H1 (cell line): ENCODE measurements around the gene DRC7. TPM values are rescaled to one million over a fixed set of nuclear protein-coding genes. Genes with fewer than 3 reads are reported as not detected.

Experiments
- CTCF ChIA-PET: fragments of 300-600 bp; sonication (Branson Sonifier 250); formaldehyde crosslinking; loops from one replicate; lab custom pipeline; 2021; ENCODE audit not compliant: partially characterized antibody; lab: Charles Lee
- POLR2A ChIA-PET: fragments of 300-600 bp; sonication (Branson Sonifier 250); formaldehyde crosslinking; loops from one replicate; lab custom pipeline; 2021; ENCODE audit warnings: inconsistent platforms; ENCODE audit not compliant: partially characterized antibody; lab: Charles Lee
- DNase-seq, 2 experiments: peaks; one replicate each; pipeline versions ENCODE4 v3.0.0 to v3.0.0-alpha.2; 2010 to 2022; ENCODE audit warnings: low spot score in 2 of 2, low read depth in 1 of 2, mixed read lengths in 1 of 2
- FAIRE-seq: peaks from 2 replicates; lab custom pipeline; 2011; peaks lifted over from hg19 to GRCh38; lab: Jason Lieb, UNC
- H2AFZ ChIP-seq: 2 replicates; pipeline ENCODE4 v1.8.1; 2012; ENCODE audit warnings: low read length, inconsistent platforms
- H2AK5ac ChIP-seq: 2 replicates; pipeline ENCODE4 v1.6.1; 2013; ENCODE audit warnings: low read depth, low read length
- H2BK120ac ChIP-seq: replicated peaks from 2 replicates; pipeline ENCODE3; 2013; ENCODE audit warnings: low read depth, low read length, inconsistent platforms
- H2BK12ac ChIP-seq: 2 replicates; pipeline ENCODE4 v1.6.1; 2013; ENCODE audit warnings: low read depth, low read length
- H2BK15ac ChIP-seq: 2 replicates; pipeline ENCODE4 v1.6.1; 2013; ENCODE audit warnings: low read length
- H2BK20ac ChIP-seq: 2 replicates; pipeline ENCODE4 v1.6.1; 2013; ENCODE audit warnings: low read length
- H2BK5ac ChIP-seq: 2 replicates; pipeline ENCODE4 v1.6.1; 2013; ENCODE audit warnings: low read depth, low read length
- H3K14ac ChIP-seq: 2 replicates; pipeline ENCODE4 v1.6.1; 2013; ENCODE audit warnings: inconsistent platforms; ENCODE audit not compliant: insufficient read length
- H3K18ac ChIP-seq: 2 replicates; pipeline ENCODE4 v1.6.1; 2013; ENCODE audit warnings: low read length; ENCODE audit errors: extremely low read depth
- H3K23ac ChIP-seq: 2 replicates; pipeline ENCODE4 v1.6.1; 2013; ENCODE audit warnings: inconsistent platforms; ENCODE audit not compliant: insufficient read length
- H3K23me2 ChIP-seq: 2 replicates; pipeline ENCODE4 v1.6.1; 2013; ENCODE audit warnings: low read depth, low read length
- H3K27ac ChIP-seq: 2 replicates; pipeline ENCODE4 v1.6.1; 2011; ENCODE audit warnings: low read depth, low read length, inconsistent platforms
- H3K27me3 ChIP-seq, 4 experiments: replicated peaks in 1 of 4; 1 replicate in 1 of 4; 2 replicates in 3 of 4; pipeline versions ENCODE4 v1.6.1 to v1.8.1; 2011 to 2013; ENCODE audit warnings: low read length in 3 of 4, mild to moderate bottlenecking in 3 of 4, inconsistent platforms in 2 of 4, mixed read lengths in 2 of 4, moderate library complexity in 1 of 4; ENCODE audit not compliant: control insufficient read depth in 3 of 4, insufficient read depth in 3 of 4; ENCODE audit errors: extremely low read depth in 1 of 4
- H3K36me3 ChIP-seq, 4 experiments: 2 replicates each; pipeline versions ENCODE4 v1.6.1 to v1.8.1; 2011 to 2013; ENCODE audit warnings: mild to moderate bottlenecking in 4 of 4, low read length in 3 of 4, moderate library complexity in 2 of 4, control low read depth in 1 of 4, inconsistent platforms in 1 of 4; ENCODE audit not compliant: insufficient read depth in 4 of 4, control insufficient read depth in 2 of 4
- H3K4ac ChIP-seq: replicated peaks from 2 replicates; pipeline ENCODE3; 2013; ENCODE audit warnings: low read length, low read depth, mixed read lengths, inconsistent platforms; ENCODE audit not compliant: insufficient read length
- H3K4me1 ChIP-seq, 4 experiments: replicated peaks in 1 of 4; 1 replicate in 1 of 4; 2 replicates in 3 of 4; pipeline versions ENCODE4 v1.6.1 to v1.8.1; 2011 to 2013; ENCODE audit warnings: low read length in 3 of 4, inconsistent platforms in 2 of 4, mixed read lengths in 1 of 4; ENCODE audit not compliant: insufficient read depth in 4 of 4, control insufficient read depth in 3 of 4
- H3K4me2 ChIP-seq, 2 experiments: 2 replicates each; pipeline versions ENCODE4 v1.6.1 to v1.8.1; 2011 to 2013; ENCODE audit warnings: low read depth in 2 of 2, low read length in 2 of 2, control low read depth in 1 of 2, inconsistent platforms in 1 of 2, mild to moderate bottlenecking in 1 of 2; ENCODE audit not compliant: insufficient read depth in 1 of 2
- H3K4me3 ChIP-seq, 4 experiments: fragments of 200-600, 300-600 bp in 1 of 4; sonication (generic), shearing (Covaris generic), sonication (Bioruptor Twin) in 1 of 4; 2 replicates each; pipeline versions ENCODE4 v1.5.1 to v1.8.1; 2011 to 2016; ENCODE audit warnings: low read length in 4 of 4, low read depth in 3 of 4, control low read depth in 2 of 4, inconsistent platforms in 2 of 4, mild to moderate bottlenecking in 2 of 4, mixed read lengths in 1 of 4, moderate library complexity in 1 of 4; ENCODE audit not compliant: insufficient read depth in 2 of 4; ENCODE audit errors: extremely low read depth in 1 of 4
- H3K56ac ChIP-seq: replicated peaks from 2 replicates; pipeline ENCODE3; 2013; ENCODE audit warnings: low read depth, mild to moderate bottlenecking, mixed read lengths, low read length, inconsistent platforms; ENCODE audit not compliant: insufficient read length
- H3K79me1 ChIP-seq: 2 replicates; pipeline ENCODE4 v1.6.1; 2013; ENCODE audit warnings: low read depth, low read length, control low read depth
- H3K79me2 ChIP-seq, 2 experiments: 2 replicates each; pipeline versions ENCODE4 v1.6.1 to v1.8.1; 2012 to 2013; ENCODE audit warnings: low read length in 2 of 2, mild to moderate bottlenecking in 2 of 2, inconsistent platforms in 1 of 2; ENCODE audit not compliant: insufficient read depth in 2 of 2, control insufficient read depth in 1 of 2
- H3K9ac ChIP-seq, 4 experiments: replicated peaks in 1 of 4; 1 replicate in 1 of 4; 2 replicates in 3 of 4; pipeline versions ENCODE4 v1.6.1 to v1.8.1; 2011 to 2013; ENCODE audit warnings: low read depth in 3 of 4, low read length in 3 of 4, control low read depth in 2 of 4, mild to moderate bottlenecking in 2 of 4, moderate library complexity in 2 of 4, inconsistent platforms in 1 of 4; ENCODE audit errors: extremely low read depth in 1 of 4
- H3K9me3 ChIP-seq, 2 experiments: 2 replicates each; pipeline versions ENCODE4 v1.6.1 to v1.8.1; 2012 to 2013; ENCODE audit warnings: mild to moderate bottlenecking in 2 of 2, moderate library complexity in 2 of 2, control low read depth in 1 of 2, inconsistent platforms in 1 of 2, low read depth in 1 of 2, low read length in 1 of 2, mixed read lengths in 1 of 2; ENCODE audit not compliant: insufficient read depth in 2 of 2
- H4K20me1 ChIP-seq, 2 experiments: replicated peaks in 1 of 2; 2 replicates each; pipeline versions ENCODE3 to v1.8.1; 2011 to 2013; ENCODE audit warnings: inconsistent platforms in 2 of 2, low read length in 2 of 2, mild to moderate bottlenecking in 1 of 2; ENCODE audit not compliant: insufficient read depth in 2 of 2, control insufficient read depth in 1 of 2
- H4K5ac ChIP-seq: 2 replicates; pipeline ENCODE4 v1.6.1; 2013; ENCODE audit warnings: low read length, low read depth, mixed read lengths, inconsistent platforms; ENCODE audit not compliant: insufficient read length
- H4K8ac ChIP-seq: 2 replicates; pipeline ENCODE4 v1.8.0; 2013; ENCODE audit warnings: mild to moderate bottlenecking, moderate library complexity, low read length, inconsistent platforms; ENCODE audit not compliant: insufficient read depth; ENCODE audit errors: extremely low read depth
- H4K91ac ChIP-seq: replicated peaks from 2 replicates; pipeline ENCODE3; 2013; ENCODE audit warnings: low read length, mixed read lengths, inconsistent platforms; ENCODE audit not compliant: insufficient read length
- BCL11A ChIP-seq, 2 experiments: IDR thresholded peaks; one replicate each; pipeline ENCODE4 v1.6.1; 2011; ENCODE audit warnings: low read depth in 2 of 2, low read length in 2 of 2, mild to moderate bottlenecking in 2 of 2
- EGR1 ChIP-seq: IDR thresholded peaks from 2 replicates; pipeline ENCODE4 v1.6.1; 2011; ENCODE audit warnings: low read depth, low read length, borderline replicate concordance
- GABPA ChIP-seq: IDR thresholded peaks from 2 replicates; pipeline ENCODE4 v1.6.1; 2011; ENCODE audit warnings: mild to moderate bottlenecking, low read length, moderate library complexity, borderline replicate concordance; ENCODE audit not compliant: insufficient read depth
- KDM5A ChIP-seq: fragments of 200-600 bp; IDR thresholded peaks from 2 replicates; pipeline ENCODE4 v1.7.1; 2012; ENCODE audit warnings: mild to moderate bottlenecking, low read length, inconsistent platforms, mixed read lengths
- PHF8 ChIP-seq: fragments of 200-600 bp; sonication (generic); conservative IDR thresholded peaks from 2 replicates; pipeline ENCODE4 v1.7.1; 2012; ENCODE audit warnings: low read depth, mild to moderate bottlenecking, inconsistent platforms, low read length, moderate library complexity
- SIX5 ChIP-seq: IDR thresholded peaks from 2 replicates; pipeline ENCODE4 v1.6.1; 2011; ENCODE audit warnings: mild to moderate bottlenecking, low read depth, low read length
- SP2 ChIP-seq: IDR thresholded peaks from 2 replicates; pipeline ENCODE4 v1.6.1; 2012; ENCODE audit warnings: mild to moderate bottlenecking, low read length, inconsistent platforms
- SRF ChIP-seq: IDR thresholded peaks from 2 replicates; pipeline ENCODE4 v1.6.1; 2011; ENCODE audit warnings: mild to moderate bottlenecking, low read depth, low read length, moderate library complexity
- SUZ12 ChIP-seq: fragments of 200-600 bp; sonication (generic); IDR thresholded peaks from 2 replicates; pipeline ENCODE4 v1.6.1; 2012; ENCODE audit warnings: mild to moderate bottlenecking, inconsistent platforms, low read length, moderate library complexity, mixed read lengths
- WGBS, 2 experiments: shearing (Covaris generic) in 1 of 2; methylation state at CpG; one replicate each; pipeline versions ENCODE4 v1.1.6 to v1.1.7; 2013 to 2015; ENCODE audit warnings: low lambda C conversion rate in 2 of 2, mixed read lengths in 2 of 2, inconsistent platforms in 1 of 2, low coverage in 1 of 2, missing lambda C conversion rate in 1 of 2; ENCODE audit not compliant: insufficient replicate concordance in 2 of 2, insufficient coverage in 1 of 2, insufficient read length in 1 of 2; ENCODE audit errors: extremely low coverage in 1 of 2, missing lambda C conversion rate in 1 of 2; 5-methylcytosine and 5-hydroxymethylcytosine counted together
- polyA plus RNA-seq, 7 experiments: library from polyadenylated mRNA; depleted of rRNA in 3 of 7; stranded (reverse) in 5 of 7; unstranded in 2 of 7; fragments of >200 nt in 5 of 7; fragments of 200-250 nt in 2 of 7; gene quantifications; 1 replicate in 5 of 7; 2 replicates in 1 of 7; 4 replicates in 1 of 7; pipeline versions ENCODE4 v1.2.1 to v1.2.3, GENCODE V29; 2011 to 2013; ENCODE audit warnings: missing spikeins in 2 of 7, mixed read lengths in 2 of 7
- total RNA-seq: library from RNA; stranded (reverse); fragmentation: NEBNext Ultra II Directional; extraction: Animal tissue kit (Norgen Biotek cat#: 25700); gene quantifications from 2 replicates; pipeline ENCODE4 v1.2.1, GENCODE V29; 2021
- TF ChIP-seq, protein P1 (sequence below): IDR thresholded peaks from 2 replicates; pipeline ENCODE4 v1.6.1; 2011; ENCODE audit warnings: low read depth, mild to moderate bottlenecking, low read length; ENCODE audit not compliant: insufficient read depth

Gene DRC7
- total and polyA plus RNA-seq, 2 of the 8 experiments (the other 6 are each of a cell fraction or from before 2014, with no cell fraction given), result 0.14 TPM; not detected in 1

DNA sequence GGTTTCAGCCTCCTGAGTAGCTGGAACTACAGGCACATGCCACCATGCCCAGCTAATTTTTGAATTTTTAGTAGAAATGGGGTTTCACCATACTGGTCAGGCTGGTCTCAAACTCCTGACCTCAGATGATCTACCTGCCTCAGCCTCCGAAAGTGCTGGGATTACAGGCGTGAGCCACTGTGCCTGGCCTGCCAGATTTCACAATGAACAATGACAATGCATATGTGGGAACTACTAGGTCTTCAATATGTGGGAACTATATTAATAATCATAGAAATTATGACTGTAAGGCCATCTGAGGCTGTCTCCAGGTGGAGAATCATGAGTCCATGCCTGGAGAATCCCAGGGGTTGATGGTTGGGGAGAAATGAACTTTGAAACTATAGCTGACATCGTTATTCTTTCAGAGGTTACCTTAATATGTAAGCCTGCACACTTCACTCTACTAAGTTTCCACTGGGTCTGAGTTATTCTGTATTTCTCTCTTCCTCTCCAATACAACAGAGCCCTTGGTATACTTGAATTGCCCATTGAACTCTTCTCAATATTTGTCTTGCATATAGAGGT lies 7.2 kb upstream of the DRC7 start:
- POLR2A ChIA-PET, result no interaction called here
- no peak overlapping the region for H4K8ac ChIP-seq
- WGBS, 2 experiments, result 91% methylated on average over 3 of the region's 3 CpGs; no CpG with 5 or more reads in 1 of the 2 experiments
- no peaks in the 10 kb centered on the region for H4K20me1 ChIP-seq
- H3K9me3 ChIP-seq, result no peaks in the 10 kb centered on the region
- H2BK12ac ChIP-seq, result no peak overlapping the region
- peaks cover 0 to 7% (median under 1%) of the 10 kb centered on the region in 4 experiments; a peak in 1 of 7 replicates for H3K4me1 ChIP-seq
- H3K23me2 ChIP-seq, result no peaks in the 10 kb centered on the region
- H4K5ac ChIP-seq, result no peak overlapping the region
- H4K91ac ChIP-seq, result no peak overlapping the region
- no peak for TF ChIP-seq EGR1
- TF ChIP-seq PHF8, result no peak
- TF ChIP-seq SRF, result no peak
- no peak for TF ChIP-seq SIX5
- no peak for TF ChIP-seq SUZ12
- TF ChIP-seq GABPA, result no peak
- TF ChIP-seq BCL11A (IDR thresholded peaks at IDR 0.05; ENCODE audit: low read depth in 2 of 2, low read length in 2 of 2), result no peak
- no peak for TF ChIP-seq KDM5A
- TF ChIP-seq, protein P1, sequence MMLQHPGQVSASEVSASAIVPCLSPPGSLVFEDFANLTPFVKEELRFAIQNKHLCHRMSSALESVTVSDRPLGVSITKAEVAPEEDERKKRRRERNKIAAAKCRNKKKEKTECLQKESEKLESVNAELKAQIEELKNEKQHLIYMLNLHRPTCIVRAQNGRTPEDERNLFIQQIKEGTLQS, result no peak
- no peak for TF ChIP-seq SP2
- TF ChIP-seq, all 59 proteins: peak for 0
- H3K4ac ChIP-seq, result no peak overlapping the region
- H3K18ac ChIP-seq, result no peak overlapping the region
- no peaks in the 10 kb centered on the region for H3K79me2 ChIP-seq
- DNase-seq (no peak), FAIRE-seq (no peak)
- H3K4me3 ChIP-seq, result no peak overlapping the region
- no peak overlapping the region for H3K14ac ChIP-seq
- no peak overlapping the region for H2AFZ ChIP-seq
- H2BK5ac ChIP-seq, result no peak overlapping the region
- no peaks in the 10 kb centered on the region for H3K79me1 ChIP-seq
- H2AK5ac ChIP-seq, result no peak overlapping the region
- no peaks in the 10 kb centered on the region for H3K36me3 ChIP-seq
- H3K27ac ChIP-seq, result no peak overlapping the region
- H3K23ac ChIP-seq, result no peak overlapping the region
- H2BK20ac ChIP-seq, result no peak overlapping the region
- H3K9ac ChIP-seq, result no peak overlapping the region
- H2BK15ac ChIP-seq, result no peak overlapping the region
- no peak overlapping the region for H2BK120ac ChIP-seq
- no peak overlapping the region for H3K4me2 ChIP-seq
- CTCF ChIA-PET, result interaction anchor here (0.7 to 1.4 kb wide), 3 partner anchors 38 to 213 kb away, joined by 3 read pairs; no protein-coding TSS in a partner anchor
- no peak overlapping the region for H3K56ac ChIP-seq
- H3K27me3 ChIP-seq, result no peaks in the 10 kb centered on the region
